Activated CD4-positive, alpha-beta T cell treated with anti-CD3 and anti-CD28 coated beads, Interleukin-2, amount 50 U/mL, for 16 hours (primary cell): ENCODE data around the gene ITPRID1.

Source experiments
- DNase-seq: peaks from one replicate; pipeline ENCODE4 v3.0.0-alpha.2; 2020

Gene ITPRID1

GRCh38 chr7:31646942-31647341 lies 133.1 kb downstream of the ITPRID1 start:
- no peak for DNase-seq

GRCh38 chr7:31647511-31647910 lies 133.6 kb downstream of the ITPRID1 start:
- no peak for DNase-seq

- DNase-seq: no peak
These were observed 134.4 kb downstream of the ITPRID1 start for GRCh38 chr7:31648288-31648687.

- no peak for DNase-seq
These were observed 135.0 kb downstream of the ITPRID1 start for GRCh38 chr7:31648880-31649279.

- DNase-seq: no peak
These were observed 137.6 kb downstream of the ITPRID1 start for GRCh38 chr7:31651234-31652062.

- DNase-seq: no peak
These were observed 138.1 kb downstream of the ITPRID1 start for GRCh38 chr7:31652063-31652326.

GRCh38 chr7:31663072-31663471 lies 149.2 kb downstream of the ITPRID1 start:
- no peak for DNase-seq

GRCh38 chr7:31664890-31665289 lies 151.0 kb downstream of the ITPRID1 start:
- DNase-seq: no peak

- DNase-seq: no peak
These were observed 151.7 kb downstream of the ITPRID1 start for GRCh38 chr7:31665546-31665945.

- DNase-seq: no peak
These were observed 155.6 kb downstream of the ITPRID1 start for GRCh38 chr7:31669461-31669860.

- no peak for DNase-seq
These were observed 165.8 kb downstream of the ITPRID1 start for GRCh38 chr7:31679574-31680305.

- no peak for DNase-seq
These were observed 169.7 kb downstream of the ITPRID1 start for GRCh38 chr7:31683445-31684225.

GRCh38 chr7:31687024-31687748 lies 173.3 kb downstream of the ITPRID1 start, which contains the start of gene PPP1R17:
TSS of gene PPP1R17 (plus strand) at chr7:31687215. CDS start at chr7:31692442, 5,227 bp downstream.
- no peak for DNase-seq

GRCh38 chr7:31688372-31688771 lies 174.5 kb downstream of the ITPRID1 start:
- no peak for DNase-seq

GRCh38 chr7:31688996-31689395 lies 175.1 kb downstream of the ITPRID1 start:
- no peak for DNase-seq

GRCh38 chr7:31690935-31691334 lies 177.0 kb downstream of the ITPRID1 start:
- DNase-seq: no peak

- no peak for DNase-seq
These were observed 178.6 kb downstream of the ITPRID1 start for GRCh38 chr7:31692451-31692850.

- no peak for DNase-seq
These were observed 179.0 kb downstream of the ITPRID1 start for GRCh38 chr7:31692871-31693270.

GRCh38 chr7:31695859-31696614 lies 182.1 kb downstream of the ITPRID1 start:
- no peak for DNase-seq

GRCh38 chr7:31699050-31699449 lies 185.2 kb downstream of the ITPRID1 start:
- no peak for DNase-seq

- DNase-seq: no peak
These were observed 188.5 kb downstream of the ITPRID1 start for GRCh38 chr7:31702354-31702753.

- DNase-seq: no peak
These were observed 191.5 kb downstream of the ITPRID1 start for GRCh38 chr7:31705377-31705776.
